IPS-15b (cell line): Measurements from ENCODE around the gene PPIL6.

ENCODE experiments used
- H3K27me3 ChIP-seq: one replicate; pipeline ENCODE4 v1.6.1; 2013; ENCODE audit warnings: low read length; ENCODE audit not compliant: control insufficient read depth, insufficient read depth
- H3K36me3 ChIP-seq: one replicate; pipeline ENCODE4 v1.6.1; 2013; ENCODE audit warnings: low read length; ENCODE audit not compliant: control insufficient read depth, insufficient read depth
- H3K4me1 ChIP-seq: one replicate; pipeline ENCODE4 v1.6.1; 2013; ENCODE audit warnings: mild to moderate bottlenecking, low read length; ENCODE audit not compliant: control insufficient read depth, insufficient read depth
- H3K4me3 ChIP-seq: one replicate; pipeline ENCODE4 v1.5.1; 2013; ENCODE audit warnings: low read depth, low read length
- H3K9ac ChIP-seq: one replicate; pipeline ENCODE4 v1.6.1; 2013; ENCODE audit warnings: low read depth, mild to moderate bottlenecking, low read length
- H3K9me3 ChIP-seq: one replicate; pipeline ENCODE4 v1.6.1; 2013; ENCODE audit warnings: mild to moderate bottlenecking, low read length; ENCODE audit not compliant: control insufficient read depth, insufficient read depth

The PPIL6 gene

DNA sequence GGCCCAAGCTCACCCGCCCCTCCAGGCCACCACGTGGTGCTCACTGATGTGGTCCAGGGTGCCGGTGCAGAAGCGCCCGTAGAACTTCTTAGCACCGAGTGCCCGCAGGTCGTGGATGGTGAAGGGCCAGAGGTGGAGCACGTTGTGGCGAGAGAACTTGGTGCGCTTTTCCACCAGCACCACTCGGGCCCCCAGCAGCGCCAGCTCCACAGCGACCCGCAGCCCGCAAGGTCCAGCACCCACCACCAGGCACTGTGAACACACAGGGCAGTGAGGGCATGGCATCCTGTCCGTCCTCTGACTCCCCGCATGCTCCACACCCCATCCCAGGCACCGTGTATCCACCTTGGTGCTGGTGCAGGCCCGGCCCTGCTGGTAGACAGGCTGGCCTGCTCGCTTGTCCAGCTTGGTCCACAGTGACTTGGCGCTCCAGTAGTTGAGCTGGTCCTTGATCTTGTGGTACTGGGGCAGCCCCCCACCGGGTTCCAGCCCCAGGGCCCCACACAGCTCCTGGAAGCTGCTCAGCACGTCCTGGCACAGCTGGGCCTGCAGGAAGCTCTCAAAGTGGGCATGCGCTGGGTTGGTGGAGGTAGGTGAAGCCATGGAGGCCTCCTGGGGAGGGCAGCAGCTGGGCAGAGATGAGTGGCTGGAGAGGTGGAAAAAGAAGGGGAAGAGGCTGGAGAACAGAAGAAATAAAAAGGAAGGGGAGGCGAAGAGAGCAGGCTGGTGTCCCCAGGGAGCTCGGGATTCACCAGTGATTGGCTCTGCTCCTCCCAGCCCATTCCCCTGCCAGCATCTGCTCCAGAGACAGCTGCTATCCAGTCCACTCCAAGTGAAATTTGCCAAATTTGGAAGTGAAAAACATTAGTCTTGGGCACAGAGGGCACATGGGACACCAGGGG is 13.4 kb upstream of the PPIL6 start:
- Histone ChIP-seq H3K4me1 (peaks cover 20% of the 10 kb centered on the region), H3K36me3 (peaks cover 34% of the 10 kb centered on the region), H3K27me3 (no peaks in the 10 kb centered on the region), H3K9me3 (no peaks in the 10 kb centered on the region), H3K9ac (peak overlapping the region; percentile 41), H3K4me3 (peak overlapping the region; percentile 94)

DNA sequence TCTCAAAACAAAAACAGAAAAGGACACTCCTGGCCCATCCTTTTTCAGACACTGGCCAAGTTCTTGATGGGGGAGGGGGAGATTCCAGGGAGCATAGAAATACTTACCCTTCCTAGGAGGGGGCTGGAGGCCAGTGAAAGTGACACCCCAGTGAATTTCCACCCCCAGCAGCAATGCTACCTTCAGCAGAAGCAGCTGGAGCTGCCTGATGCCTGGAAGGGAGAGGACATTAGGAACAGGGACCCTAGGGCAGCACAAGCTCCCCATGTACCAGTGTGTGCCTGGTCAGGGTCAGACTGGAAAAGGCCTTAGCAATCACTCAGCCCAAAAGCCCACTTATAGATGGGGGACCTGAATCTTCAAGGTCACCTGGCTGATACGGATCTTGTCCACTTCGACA is 12.7 kb upstream of the PPIL6 start:
- no peak overlapping the region for H3K9ac ChIP-seq
- H3K36me3 ChIP-seq: peaks cover 39% of the 10 kb centered on the region
- H3K4me1 ChIP-seq: peaks cover 18% of the 10 kb centered on the region
- no peak overlapping the region for H3K4me3 ChIP-seq
- H3K9me3 ChIP-seq: no peaks in the 10 kb centered on the region
- H3K27me3 ChIP-seq: no peaks in the 10 kb centered on the region

DNA sequence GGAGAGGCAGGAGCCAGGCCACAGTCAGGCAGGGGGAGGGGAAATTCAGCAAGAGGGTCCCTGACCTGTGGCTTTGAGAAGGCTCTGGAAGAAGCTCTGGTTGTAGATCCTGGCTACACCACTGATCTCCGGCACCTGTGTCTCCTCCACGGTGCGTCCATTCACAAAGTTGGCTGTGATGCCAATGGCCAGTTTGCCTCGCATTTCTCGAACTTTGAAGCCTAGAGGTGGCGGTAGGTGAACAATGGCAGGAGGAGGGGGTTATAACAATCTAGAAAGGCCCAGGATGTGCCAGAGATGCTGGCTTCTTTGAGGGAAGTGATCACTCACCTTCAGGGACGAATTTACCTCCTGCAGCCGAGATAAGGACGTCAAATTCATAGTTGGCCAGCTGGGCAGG is 11.8 kb upstream of the PPIL6 start:
- Histone ChIP-seq H3K4me1 (peaks cover 9% of the 10 kb centered on the region), H3K4me3 (no peak overlapping the region), H3K9me3 (no peaks in the 10 kb centered on the region), H3K27me3 (no peaks in the 10 kb centered on the region), H3K36me3 (peaks cover 39% of the 10 kb centered on the region), H3K9ac (no peak overlapping the region)

GRCh38 chr6:109451376-109451775 is 10.9 kb upstream of the PPIL6 start:
- H3K9me3 ChIP-seq: no peaks in the 10 kb centered on the region
- H3K36me3 ChIP-seq: peaks cover 47% of the 10 kb centered on the region
- no peaks in the 10 kb centered on the region for H3K27me3 ChIP-seq
- peaks cover under 1% of the 10 kb centered on the region for H3K4me1 ChIP-seq
- no peak overlapping the region for H3K4me3 ChIP-seq
- H3K9ac ChIP-seq: no peak overlapping the region

DNA sequence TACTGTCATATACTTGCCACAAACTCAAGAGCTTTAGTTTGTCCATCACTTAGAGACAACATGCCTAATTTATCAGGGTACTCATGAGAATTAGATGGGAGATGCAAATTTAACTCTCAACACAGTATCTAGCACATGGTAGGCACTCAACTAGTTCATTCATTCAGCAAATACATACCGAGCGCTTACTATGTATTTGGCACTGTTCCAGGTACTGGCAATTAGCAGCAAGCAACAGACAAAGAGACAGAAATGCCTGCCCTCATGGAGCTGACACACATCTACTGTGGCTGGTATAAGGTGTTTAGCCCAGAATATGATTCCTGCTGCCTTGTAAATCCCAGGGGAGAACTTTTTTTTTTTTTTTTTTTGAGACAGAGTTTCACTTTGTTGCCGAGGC is 10.4 kb upstream of the PPIL6 start:
- Histone ChIP-seq H3K9ac (no peak overlapping the region), H3K4me3 (no peak overlapping the region), H3K9me3 (no peaks in the 10 kb centered on the region), H3K27me3 (no peaks in the 10 kb centered on the region), H3K4me1 (no peaks in the 10 kb centered on the region), H3K36me3 (peaks cover 52% of the 10 kb centered on the region)

DNA sequence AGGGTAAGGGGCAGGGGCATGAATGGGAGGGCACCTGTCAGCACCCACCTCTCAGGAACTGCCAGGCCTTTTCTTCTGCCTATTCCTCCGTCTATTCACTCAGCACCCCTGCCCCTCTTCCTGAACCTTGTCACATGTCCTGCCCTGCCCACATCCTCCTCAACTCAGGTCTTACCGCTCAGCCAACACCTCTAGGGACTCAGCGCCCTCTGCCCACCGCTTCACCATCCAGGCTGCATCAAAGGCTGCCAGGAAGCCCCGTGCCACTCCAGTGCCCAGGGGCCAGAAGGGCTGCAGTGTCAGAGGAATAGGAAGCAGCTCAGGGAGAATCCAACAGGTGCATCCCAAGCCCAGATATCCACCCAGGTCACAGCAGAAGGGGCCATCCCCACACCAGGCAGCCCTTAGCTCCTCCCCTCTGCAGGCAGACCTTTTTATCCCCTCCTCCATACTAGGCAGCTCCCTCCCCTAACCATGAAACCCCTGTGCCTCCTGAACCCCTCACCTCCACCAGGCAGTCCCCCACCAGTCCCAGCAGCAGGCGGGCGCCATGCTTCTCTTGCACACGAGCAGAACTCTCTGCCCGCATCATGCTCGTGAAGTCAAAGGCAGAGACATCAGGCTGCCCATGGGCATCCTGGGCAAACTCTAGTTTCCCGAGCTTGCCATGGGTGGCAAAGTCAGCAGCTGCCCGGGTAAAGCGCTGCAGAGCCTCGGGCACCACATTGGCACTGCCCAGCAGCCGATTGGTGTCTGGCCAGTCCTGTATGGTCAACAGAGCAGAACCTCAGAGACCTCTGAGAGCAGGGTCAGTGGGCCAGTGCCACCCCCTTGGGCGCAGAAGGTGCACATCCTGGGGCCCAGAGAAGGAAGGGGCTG is 9.6 kb upstream of the PPIL6 start:
- Histone ChIP-seq H3K27me3 (no peaks in the 10 kb centered on the region), H3K9me3 (no peaks in the 10 kb centered on the region), H3K4me3 (no peak overlapping the region), H3K4me1 (no peaks in the 10 kb centered on the region), H3K9ac (no peak overlapping the region), H3K36me3 (peaks cover 59% of the 10 kb centered on the region)

- no peaks in the 10 kb centered on the region for H3K9me3 ChIP-seq
- no peaks in the 10 kb centered on the region for H3K4me1 ChIP-seq
- no peak overlapping the region for H3K9ac ChIP-seq
- no peaks in the 10 kb centered on the region for H3K27me3 ChIP-seq
- peaks cover 61% of the 10 kb centered on the region for H3K36me3 ChIP-seq
- no peak overlapping the region for H3K4me3 ChIP-seq
These were observed 8.8 kb upstream of the PPIL6 start for GRCh38 chr6:109449064-109449794.

DNA sequence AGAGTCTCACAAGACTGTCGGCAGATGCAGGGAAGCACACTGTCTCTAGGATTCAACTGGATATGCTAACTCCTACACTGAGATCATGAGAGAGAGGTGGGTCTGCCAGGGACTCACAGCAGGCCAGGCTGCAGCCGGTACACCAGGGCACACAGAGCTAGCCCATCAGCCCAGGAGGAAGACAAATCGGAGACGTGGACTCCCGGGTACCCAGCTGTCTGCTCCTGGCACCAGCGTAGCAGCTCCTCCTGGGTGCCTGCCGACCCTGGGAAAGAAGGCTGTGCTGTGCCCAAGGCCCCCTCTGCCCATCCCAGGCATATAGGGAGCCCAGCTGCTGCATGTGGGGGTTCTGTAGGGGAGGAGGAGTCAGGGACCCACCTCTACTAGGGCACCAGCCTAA is 8.2 kb upstream of the PPIL6 start:
- no peaks in the 10 kb centered on the region for H3K27me3 ChIP-seq
- H3K9me3 ChIP-seq: no peaks in the 10 kb centered on the region
- H3K9ac ChIP-seq: no peak overlapping the region
- H3K4me3 ChIP-seq: no peak overlapping the region
- no peaks in the 10 kb centered on the region for H3K4me1 ChIP-seq
- H3K36me3 ChIP-seq: peaks cover 60% of the 10 kb centered on the region

DNA sequence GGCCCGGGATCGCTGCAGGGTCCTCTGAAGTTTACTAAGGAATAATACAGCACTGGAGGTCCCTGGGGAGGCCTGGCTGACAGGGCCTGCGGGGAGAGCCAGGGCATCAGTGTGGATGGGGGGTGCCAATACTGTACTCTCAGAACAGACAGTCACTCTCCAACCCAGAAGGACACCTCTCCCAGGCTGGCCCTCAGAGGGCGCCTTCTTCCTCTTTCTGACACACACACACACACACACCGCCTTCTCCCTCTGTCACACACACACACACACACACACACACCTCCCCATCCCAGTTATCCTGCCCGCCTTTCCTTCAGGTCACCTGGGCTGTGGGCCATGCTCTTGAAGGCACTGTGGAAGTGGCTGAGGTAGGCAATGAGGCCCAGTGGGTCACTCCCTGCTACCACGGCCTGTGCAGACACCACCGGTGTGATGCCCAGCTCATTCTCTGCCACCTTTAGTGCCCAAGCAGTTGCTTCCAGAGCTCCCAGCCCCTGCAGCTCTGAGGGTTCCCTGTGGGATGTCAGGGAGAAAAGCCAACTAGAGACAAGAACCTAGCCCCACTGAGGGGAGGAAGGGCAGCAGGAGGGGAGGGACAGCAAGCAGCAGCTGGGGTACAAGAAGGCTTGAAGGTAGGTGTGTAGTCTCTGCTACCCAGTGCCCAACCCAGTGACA is 7.6 kb upstream of the PPIL6 start:
- Histone ChIP-seq H3K4me1 (no peaks in the 10 kb centered on the region), H3K27me3 (no peaks in the 10 kb centered on the region), H3K36me3 (peaks cover 59% of the 10 kb centered on the region), H3K9me3 (no peaks in the 10 kb centered on the region), H3K4me3 (no peak overlapping the region), H3K9ac (no peak overlapping the region)

- Histone ChIP-seq H3K4me1 (no peaks in the 10 kb centered on the region), H3K27me3 (no peaks in the 10 kb centered on the region), H3K9me3 (no peaks in the 10 kb centered on the region), H3K9ac (no peak overlapping the region), H3K4me3 (no peak overlapping the region), H3K36me3 (peaks cover 61% of the 10 kb centered on the region)
These were observed 6.7 kb upstream of the PPIL6 start for GRCh38 chr6:109447087-109447486.

GRCh38 chr6:109446541-109446940 is 6.1 kb upstream of the PPIL6 start:
- H3K36me3 ChIP-seq: peaks cover 57% of the 10 kb centered on the region

More at GRCh38 chr6:109446541-109446940, 6.1 kb upstream of the PPIL6 start:
- Histone ChIP-seq H3K4me1 (peaks cover 2% of the 10 kb centered on the region), H3K9me3 (no peaks in the 10 kb centered on the region), H3K9ac (no peak overlapping the region), H3K27me3 (no peaks in the 10 kb centered on the region), H3K4me3 (no peak overlapping the region)
